Germinal center (tissue), 1 donor: ENCODE measurements around the gene IQCM.

Experiments used
- DNase-seq: peaks from one replicate; pipeline ENCODE4 v3.0.0; 2012; ENCODE audit warnings: mixed read lengths, low spot score

IQCM gene

GRCh38 chr4:149815743-149816142 lies at the start of gene IQCM:
IQCM (minus strand) TSS chr4:149815843; CDS start chr4:149742691, 73,152 bp downstream.
- DNase-seq = no peak

GRCh38 chr4:149857446-149857845 lies 41.8 kb upstream of the IQCM start:
- DNase-seq = no peak

- DNase-seq = no peak
Measured at GRCh38 chr4:149845743-149846142, 30.1 kb upstream of the IQCM start.

GRCh38 chr4:149841686-149842085 lies 26.0 kb upstream of the IQCM start:
- DNase-seq = no peak

GRCh38 chr4:149838036-149838435 lies 22.4 kb upstream of the IQCM start:
- DNase-seq = no peak

- no peak for DNase-seq
Measured at GRCh38 chr4:149836546-149836945, 20.9 kb upstream of the IQCM start.

GRCh38 chr4:149835280-149835679 lies 19.6 kb upstream of the IQCM start:
- no peak for DNase-seq

- no peak for DNase-seq
Measured at GRCh38 chr4:149831656-149832208, 16.1 kb upstream of the IQCM start.

- DNase-seq = no peak
Measured at GRCh38 chr4:149830823-149831222, 15.2 kb upstream of the IQCM start.

GRCh38 chr4:149825336-149825735 lies 9.7 kb upstream of the IQCM start:
- DNase-seq = no peak

- DNase-seq = no peak
Measured at GRCh38 chr4:149823769-149824221, 8.2 kb upstream of the IQCM start.

- DNase-seq = no peak
Measured at GRCh38 chr4:149801416-149801815, 14.2 kb downstream of the IQCM start.

- DNase-seq = no peak
Measured at GRCh38 chr4:149799546-149799945, 16.1 kb downstream of the IQCM start.

- no peak for DNase-seq
Measured at GRCh38 chr4:149796381-149796780, 19.3 kb downstream of the IQCM start.

GRCh38 chr4:149795256-149795655 lies 20.4 kb downstream of the IQCM start:
- DNase-seq = no peak

GRCh38 chr4:149794352-149794751 lies 21.3 kb downstream of the IQCM start:
- DNase-seq = no peak

GRCh38 chr4:149793459-149793858 lies 22.2 kb downstream of the IQCM start:
- no peak for DNase-seq

- DNase-seq = no peak
Measured at GRCh38 chr4:149791851-149792250, 23.8 kb downstream of the IQCM start.

- no peak for DNase-seq
Measured at GRCh38 chr4:149790172-149790907, 25.3 kb downstream of the IQCM start.

- DNase-seq = no peak
Measured at GRCh38 chr4:149788300-149788699, 27.3 kb downstream of the IQCM start.

GRCh38 chr4:149785696-149786431 lies 29.8 kb downstream of the IQCM start:
- DNase-seq = no peak

- DNase-seq = no peak
Measured at GRCh38 chr4:149784018-149784417, 31.6 kb downstream of the IQCM start.

GRCh38 chr4:149781150-149781549 lies 34.5 kb downstream of the IQCM start:
- no peak for DNase-seq
